GM19351 (cell line): ENCODE data around the gene IL17A.
A peak's percentile ranks its signal among the peaks of the same experiment; 100 is the strongest.

Source experiments
- ATAC-seq: cut with Tn5 transposase; IDR thresholded peaks from one replicate; pipeline ENCODE4 v1.9.1; 2021; ENCODE audit warnings: mild to moderate bottlenecking, moderate library complexity; ENCODE audit not compliant: unreplicated experiment

Gene IL17A

DNA sequence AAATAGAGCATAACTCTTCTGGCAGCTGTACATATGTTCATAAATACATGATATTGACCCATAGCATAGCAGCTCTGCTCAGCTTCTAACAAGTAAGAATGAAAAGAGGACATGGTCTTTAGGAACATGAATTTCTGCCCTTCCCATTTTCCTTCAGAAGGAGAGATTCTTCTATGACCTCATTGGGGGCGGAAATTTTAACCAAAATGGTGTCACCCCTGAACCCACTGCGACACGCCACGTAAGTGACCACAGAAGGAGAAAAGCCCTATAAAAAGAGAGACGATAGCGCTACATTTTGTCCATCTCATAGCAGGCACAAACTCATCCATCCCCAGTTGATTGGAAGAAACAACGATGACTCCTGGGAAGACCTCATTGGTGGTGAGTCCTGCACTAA is at the start of gene IL17A:
TSS of gene IL17A (plus strand) at position 301 of the 400 bp plus-strand sequence. CDS start at position 358, 57 bp downstream.
- peak; percentile 18 for ATAC-seq

DNA sequence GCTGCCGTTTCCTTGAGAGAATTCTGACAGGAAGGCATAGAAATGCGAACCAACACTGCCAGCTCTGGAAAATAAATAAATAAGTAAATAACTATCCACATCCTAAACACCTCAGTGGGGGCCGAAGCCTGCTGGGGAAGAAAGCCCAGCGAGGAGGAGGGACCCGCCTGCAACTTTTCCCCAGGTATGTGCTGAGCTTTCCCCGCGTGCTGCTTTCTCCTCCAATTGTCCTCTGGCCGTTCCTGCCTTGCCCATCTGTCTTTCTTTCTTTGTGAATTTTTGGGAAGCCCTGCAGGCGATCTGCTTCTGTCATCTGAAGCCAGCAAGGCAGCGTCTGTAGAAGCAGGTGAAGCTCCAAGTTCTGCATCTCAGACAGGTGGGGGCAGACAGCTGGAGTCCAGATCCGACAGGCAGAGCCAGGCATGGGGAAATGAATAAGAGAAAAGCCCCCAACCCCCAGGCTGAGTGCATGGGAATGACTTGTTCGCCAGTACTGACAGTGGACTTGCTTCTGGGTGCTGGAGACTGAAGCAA is 49.2 kb upstream of the IL17A start:
- no peak for ATAC-seq

DNA sequence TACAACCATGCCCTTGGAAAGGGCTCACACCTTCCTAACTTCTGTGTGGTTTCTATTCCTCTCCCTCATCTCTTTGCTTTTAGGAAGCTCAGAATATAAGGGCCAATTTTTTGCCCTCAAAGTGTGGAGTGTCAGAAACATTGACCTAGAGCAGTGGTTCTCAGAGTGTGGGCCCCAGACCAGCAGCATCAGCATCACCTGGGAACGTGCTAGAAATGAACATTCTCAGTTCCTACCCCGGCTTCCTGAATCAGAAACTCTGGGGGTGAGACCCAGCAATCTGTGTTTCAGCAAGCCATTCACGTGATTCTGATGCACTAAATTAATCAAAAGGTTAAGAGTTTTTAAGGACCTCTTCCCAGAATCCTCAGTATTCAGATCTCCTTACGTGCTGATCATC is 47.9 kb upstream of the IL17A start:
- peak; percentile 65 for ATAC-seq

DNA sequence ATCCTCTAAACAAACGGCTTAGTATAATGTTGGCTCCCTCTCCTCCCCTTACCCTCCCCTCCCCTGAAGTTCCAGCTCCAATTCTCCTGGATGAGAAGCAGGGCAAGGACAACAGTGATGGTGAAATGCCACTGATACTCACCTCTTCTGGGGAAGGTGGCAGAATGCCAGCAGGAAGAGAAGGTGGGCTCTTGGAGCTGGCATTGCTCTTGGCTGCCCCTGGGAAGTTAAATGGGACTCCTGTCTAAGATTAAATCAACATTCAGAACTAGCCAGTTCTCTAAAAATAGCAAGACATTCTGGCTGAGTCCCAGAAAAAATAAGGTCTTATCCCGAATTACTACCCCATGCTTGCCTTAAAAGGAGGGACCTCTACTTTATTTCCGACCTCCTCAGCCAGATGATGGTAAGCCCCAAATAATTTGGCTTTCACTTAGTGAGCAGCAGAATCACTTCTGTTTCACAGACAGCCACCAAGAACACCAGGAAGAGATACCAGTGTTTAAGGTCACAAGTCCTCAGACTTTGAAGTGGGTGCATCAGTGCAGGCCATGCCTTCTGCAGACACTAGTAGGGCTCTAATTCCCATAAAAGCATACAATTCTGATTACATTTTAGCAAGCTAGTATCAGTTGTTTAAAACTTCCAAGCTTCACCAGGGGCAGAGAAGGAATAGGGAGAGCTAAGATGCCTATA is 46.0 kb upstream of the IL17A start:
- ATAC-seq = no peak

DNA sequence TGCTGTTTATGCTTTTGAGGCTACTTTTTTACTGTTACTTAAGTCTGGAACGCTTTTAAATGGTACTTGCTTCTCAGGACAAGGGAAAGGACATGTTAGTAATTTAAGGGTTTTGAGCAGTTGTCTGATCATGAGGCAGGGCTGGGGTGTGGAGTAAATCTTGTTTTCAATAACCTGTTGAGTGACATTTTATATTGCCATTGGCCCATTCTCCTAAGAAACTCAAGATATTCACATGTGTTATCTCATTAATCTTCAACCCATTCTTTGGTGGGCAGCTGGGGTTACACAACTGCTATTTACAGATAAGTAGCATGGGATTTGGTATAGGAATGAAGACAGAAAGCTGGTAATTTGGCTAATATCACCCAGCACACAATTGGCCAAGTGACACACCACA is 44.6 kb upstream of the IL17A start:
- ATAC-seq = no peak

DNA sequence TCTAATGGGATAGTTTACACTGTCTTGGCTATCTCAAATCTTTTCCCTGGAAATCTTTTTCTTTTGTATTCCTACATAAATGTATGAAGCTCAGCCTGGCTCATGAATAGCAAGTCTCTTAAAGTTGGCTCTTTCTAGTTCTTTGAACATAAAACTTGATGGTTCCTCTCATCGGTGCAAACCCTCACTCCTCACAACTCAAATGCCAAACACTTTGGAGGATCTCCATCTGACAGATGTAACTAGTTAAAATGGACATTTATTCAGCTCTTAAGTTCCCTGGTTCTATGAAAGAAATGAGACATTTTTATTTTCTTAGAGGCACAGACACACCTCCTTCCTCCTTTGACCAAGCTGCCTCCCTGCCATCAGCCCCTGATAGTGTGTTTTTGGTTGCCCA is 43.6 kb upstream of the IL17A start:
- no peak for ATAC-seq

DNA sequence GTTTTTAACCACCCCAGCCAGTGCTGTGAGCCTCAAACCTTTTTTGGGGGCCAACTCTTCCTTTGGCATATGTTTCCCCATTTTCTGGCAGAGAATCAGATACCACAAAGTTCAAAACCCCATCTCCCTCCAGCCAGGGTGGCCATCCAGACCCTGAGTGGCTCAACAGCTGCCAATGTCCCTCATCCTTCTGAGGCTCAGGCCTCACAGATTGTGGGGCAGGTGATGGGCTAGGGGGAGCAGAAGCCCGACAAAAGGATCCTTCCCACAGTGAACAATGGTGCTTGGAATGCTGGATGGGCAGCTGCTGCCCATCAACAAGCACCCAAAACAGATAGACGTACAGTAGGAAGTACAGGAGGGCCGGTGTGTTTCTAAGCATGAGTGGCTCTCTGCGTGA is 42.6 kb upstream of the IL17A start:
- ATAC-seq = no peak

DNA sequence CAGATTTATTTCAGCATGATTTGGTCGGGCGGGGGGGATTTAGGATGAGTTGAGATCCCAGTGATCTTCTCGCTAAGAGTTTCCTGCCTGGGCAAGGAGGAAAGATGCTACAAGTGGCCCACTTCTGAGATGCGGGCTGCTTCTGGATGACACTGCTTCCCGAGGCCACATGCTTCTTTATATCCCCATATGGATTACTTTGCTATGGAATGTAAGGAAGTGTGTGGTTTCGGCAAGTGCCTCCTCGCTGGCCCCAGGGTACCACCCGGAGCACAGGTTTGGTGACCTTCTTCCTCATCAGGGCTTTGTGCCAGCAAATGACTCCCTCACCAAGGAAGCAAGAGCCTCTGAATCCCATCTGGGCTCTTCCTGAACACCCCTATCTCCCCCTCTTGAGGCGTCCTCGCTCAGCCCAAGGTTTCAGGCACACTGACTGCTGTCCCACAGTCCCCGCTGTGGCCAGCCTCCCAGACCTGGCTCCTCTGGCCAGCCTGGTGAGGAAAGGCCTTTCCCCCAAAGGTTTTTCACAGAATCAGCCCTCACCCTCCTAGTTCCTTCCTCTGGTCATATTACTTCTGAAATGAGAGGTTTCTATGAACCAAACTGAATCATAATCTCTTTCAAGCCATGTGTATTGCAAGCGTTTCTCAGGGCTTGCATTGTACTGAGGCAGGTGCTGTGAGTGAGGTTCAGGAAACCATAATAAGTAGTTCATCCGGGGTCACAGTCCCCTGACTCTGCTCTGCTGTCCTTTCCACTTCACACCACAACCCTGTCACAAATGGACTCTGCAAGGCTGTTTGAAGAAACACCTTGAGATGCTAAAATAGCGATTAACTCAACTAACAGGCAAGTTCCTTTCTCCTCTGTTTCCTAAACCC is 41.7 kb upstream of the IL17A start:
- peak; percentile 65 for ATAC-seq

DNA sequence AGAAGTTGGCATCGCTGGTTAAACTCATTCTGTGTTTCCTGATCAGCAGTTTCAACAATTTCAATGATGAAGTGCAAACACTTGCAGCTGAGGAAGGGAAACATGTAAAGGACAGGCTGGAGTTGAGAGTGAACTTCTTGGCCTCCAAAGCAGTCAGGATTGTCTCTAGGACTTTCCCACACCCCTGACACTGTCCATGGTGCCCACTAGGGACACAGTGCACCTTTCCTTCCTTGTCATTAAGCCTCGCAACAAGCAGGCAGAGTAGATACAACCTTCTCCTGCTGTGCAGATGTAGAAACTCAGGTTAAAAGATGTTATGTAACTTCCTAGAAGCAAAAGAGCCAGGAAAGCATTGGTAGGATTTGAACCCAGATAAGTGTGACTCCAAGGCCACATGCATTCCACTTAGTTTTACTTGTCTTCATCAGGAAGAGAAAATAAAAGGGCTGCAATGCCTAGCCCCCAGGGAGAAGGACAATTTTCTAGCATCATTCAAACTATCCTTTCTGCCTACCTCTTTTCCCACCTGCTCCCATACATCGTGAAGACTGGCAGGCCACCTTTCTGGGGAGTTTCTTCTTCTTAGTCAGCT is 39.2 kb upstream of the IL17A start:
- no peak for ATAC-seq

DNA sequence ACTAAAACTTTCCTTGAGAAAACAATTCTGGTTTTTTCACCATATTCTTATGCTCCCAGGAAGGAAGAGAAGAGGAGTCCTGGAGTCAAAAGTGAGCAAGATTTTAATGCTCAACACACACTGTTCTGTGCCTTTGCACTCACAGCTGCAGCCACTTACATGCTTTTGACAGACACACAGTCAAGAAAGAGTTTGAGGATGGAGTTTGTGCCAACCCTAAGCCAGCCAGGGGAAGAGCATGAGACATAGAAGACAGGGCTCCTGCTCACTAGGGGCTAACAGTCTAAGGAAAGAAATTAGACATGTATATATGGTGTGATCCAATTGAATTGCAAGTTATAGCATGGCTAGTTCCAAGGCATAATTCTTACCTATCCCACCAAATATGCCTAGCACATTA is 37.1 kb upstream of the IL17A start:
- ATAC-seq = no peak

DNA sequence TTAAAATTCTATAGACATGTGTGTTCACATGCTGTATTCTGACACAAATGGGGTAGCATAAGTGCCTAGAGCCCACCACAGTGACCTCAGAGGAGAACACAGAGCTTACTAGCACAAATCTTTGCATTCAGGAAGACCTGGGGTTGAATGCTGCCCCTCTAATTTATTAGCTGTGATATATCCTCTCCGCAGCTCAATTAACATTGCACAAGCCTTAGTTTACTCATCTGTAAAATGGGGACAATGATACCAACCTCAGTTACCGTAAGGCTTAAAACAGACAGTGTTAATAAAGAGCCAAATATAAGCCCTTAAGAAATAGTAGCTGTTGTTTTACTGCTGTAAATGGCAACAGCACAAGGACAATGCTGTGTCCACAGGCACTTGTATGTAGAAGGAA is 36.2 kb upstream of the IL17A start:
- no peak for ATAC-seq

DNA sequence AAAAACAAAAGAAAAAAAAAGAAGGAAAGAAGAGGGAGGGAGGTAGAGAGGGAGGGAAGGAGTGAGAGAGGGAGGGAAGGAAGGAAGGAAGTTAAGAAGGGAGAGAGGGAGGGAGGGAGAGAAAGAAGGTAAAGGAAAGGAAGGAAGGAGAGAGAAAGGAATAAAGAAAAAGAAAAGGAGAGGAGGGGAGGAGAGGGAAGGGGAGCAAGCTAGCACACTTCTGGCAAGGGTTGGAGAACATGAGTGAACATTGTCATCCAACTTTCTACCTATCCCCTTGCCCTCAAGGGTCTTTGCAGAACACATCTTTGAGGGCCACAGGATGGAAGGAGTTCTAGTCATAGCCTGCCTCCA is 34.1 kb upstream of the IL17A start:
- ATAC-seq = no peak

DNA sequence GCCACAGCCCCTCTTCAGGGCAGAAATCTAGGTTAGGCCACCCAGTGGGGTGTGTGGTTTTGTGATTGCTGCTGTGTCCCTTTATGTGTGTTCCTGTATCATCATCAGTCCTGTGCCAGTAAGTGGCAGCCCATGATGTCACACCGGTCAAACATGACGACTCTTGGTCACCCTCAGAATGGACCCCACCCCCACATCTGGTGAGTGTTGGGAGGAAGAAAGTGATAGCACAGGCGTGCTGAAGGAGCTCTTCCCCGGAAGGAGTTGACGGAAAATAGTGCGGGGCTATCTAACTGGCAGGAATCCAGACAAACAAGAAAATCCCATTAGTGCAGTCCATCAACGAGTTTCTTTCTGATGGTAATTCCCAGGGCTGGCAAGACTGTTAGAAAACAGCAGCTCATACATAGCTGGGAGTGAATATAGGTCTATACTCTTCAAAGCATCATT is 33.4 kb upstream of the IL17A start:
- ATAC-seq = no peak

DNA sequence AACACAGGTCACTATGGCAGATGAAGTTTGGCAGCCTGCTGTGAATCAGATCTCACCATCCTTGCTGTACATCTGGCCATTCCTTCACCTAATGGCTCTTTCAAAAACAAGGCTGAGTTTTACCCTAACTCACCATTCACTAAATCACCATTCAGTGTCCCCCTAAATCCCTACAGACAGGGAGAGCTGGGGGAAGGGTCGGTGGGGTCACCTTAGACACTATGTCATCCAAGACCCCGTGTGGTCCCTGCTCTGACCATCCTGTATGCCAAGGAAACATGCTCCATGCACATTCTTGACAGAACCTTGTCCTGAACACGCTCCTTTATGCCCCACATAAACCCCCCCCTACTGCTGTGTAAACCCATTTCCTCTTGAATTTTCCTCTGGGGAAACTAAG is 31.8 kb upstream of the IL17A start:
- no peak for ATAC-seq

DNA sequence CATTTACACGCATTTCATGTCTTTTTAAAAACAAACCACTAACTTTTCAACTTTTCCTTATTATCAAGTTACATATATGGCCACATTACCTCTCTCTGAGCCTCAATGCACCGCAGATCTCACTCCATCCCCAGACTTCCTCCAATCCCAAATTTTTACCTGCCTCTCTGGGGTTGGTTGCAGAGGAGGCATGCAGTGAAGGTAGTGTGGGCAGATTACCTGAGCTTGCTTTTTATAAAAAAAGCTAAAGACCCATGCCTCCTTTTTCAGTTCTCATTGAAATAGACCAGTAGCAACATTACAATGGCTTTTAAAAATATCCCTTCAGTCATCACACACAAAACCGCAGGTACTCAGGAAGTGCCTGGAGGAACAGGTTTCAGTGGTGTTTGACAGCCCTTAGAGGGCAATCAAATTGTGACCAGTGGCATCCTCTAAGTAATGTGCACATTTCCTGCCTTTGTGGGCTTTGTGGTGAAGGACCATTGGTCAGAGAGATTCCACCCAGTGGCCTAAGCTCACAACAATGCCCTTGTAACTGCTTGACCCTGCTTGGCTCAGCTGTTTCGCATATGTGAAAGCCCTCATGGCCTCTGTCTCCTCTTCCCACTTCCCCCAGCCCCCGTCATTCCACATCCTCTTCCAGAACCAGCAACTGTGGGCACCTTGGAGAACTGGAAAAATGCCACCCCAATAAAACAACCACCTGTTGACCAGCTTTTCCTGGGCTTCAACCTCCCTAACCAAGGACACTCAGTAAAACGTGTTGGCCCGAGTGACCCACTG is 30.2 kb upstream of the IL17A start:
- ATAC-seq = peak; percentile 80

DNA sequence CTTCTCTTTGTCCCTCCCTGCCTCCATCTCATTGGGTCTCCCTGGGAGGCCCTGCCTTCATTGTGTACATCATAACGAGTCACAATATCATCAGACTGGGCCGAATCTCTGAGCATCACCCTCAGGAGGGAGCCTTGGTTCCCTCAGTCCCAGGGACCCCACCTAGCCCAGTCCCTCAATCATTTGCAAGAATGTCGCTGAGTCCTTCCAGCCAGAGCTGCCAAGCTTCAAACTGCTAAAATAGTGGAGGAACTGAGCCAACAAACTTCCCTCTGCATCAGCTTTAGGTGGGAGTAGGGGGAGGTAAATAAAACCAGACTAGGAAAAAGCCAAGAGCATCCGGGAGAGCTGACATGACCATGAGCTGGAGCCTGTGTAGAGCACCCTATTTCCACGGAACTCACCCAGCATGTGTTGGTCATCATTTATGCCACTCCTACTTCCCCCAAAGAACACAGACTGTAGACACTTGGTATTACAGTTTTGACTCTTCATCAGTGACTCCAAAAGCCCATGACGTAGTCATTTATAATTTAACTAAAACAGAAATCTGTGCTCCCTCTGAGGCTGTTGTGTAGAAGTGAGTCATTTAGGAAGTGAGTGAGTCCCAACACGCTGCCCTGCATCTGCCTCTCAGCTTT is 28.8 kb upstream of the IL17A start:
- ATAC-seq = peak; percentile 65

DNA sequence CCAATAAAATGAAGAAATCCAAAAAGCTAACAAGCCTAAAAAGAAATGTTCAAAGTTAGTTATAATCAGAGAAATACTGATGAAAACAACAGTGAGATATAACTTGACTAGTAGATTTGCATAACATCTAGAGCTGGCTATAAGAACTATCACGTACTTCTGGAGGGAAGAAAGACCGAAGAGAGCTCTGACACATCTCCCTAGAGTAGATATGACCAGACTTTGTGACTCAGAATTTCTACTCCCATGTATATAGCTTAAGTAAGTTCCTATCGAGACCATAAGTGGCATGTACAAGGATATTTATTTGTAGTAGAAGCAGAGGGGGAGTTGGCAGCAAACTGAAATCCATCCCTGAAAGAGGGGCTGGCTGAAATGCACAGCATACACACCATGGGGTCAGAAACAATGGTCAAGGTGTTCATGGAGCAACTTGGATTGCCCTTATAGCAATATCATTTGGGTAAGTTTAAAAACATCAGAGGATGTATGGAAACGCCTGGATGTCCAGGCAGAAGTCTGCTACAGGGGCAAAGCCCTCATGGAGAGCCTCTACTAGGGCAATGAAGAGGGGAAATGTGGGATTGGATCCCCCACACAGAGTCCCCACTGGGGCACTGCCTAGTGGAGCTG is 25.6 kb upstream of the IL17A start:
- no peak for ATAC-seq

DNA sequence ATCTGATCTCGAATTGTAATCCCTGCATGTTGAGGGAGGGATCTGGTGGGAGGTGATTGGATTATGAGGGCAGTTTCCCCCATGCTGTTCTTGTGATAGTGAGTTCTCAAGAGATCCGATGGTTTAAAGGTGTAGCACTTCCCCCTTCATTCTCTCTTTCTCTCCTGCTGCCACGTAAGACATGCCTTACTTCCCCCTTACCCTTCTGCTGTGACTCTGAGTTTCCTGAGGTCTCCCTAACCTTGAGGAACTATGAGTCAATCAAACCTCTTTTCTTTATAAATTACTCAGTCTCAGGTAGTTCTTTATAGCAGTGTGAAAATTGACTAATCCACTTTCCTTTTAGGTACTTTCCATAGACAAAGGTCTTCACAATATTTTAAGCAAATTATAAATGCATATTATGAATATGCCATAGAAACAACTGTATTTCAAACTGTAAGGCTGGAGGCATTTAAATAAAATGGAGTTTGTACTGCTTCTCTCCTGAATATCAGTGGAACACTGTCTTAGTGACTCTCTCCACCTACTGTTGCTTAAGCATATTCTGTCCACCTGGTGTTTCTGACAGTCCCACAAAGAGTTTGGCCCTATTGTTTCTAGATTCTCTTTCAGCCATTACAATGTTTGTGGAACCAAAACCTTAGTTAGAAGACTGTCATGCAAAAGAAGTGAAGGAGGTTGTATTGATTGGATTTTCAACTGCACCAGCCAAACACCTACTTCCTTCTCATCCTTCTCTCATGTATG is 24.3 kb upstream of the IL17A start:
- peak; percentile 27 for ATAC-seq
